SJCRH30 (cell line): ENCODE data around the gene AFF1. TPM values are rescaled to one million over a fixed set of nuclear protein-coding genes. Genes with fewer than 3 reads are reported as not detected.

Experiments
- DNase-seq, 2 experiments: peaks; one replicate each; pipeline ENCODE4 v3.0.0-alpha.2; 2015 to 2020
- H3K27ac ChIP-seq: fragments of 250-450 bp; sonication (Bioruptor Pico); 2 replicates; pipeline ENCODE4 v1.5.1; 2020; ENCODE audit warnings: mild to moderate bottlenecking, moderate library complexity
- H3K27me3 ChIP-seq: fragments of 250-450 bp; sonication (Bioruptor Pico); 2 replicates; pipeline ENCODE4 v1.5.1; 2020; ENCODE audit warnings: mild to moderate bottlenecking, moderate library complexity
- H3K36me3 ChIP-seq: fragments of 250-450 bp; sonication (Bioruptor Pico); 2 replicates; pipeline ENCODE4 v1.5.1; 2020; ENCODE audit warnings: mild to moderate bottlenecking, moderate library complexity
- H3K4me1 ChIP-seq: fragments of 250-450 bp; sonication (Bioruptor Pico); 2 replicates; pipeline ENCODE4 v1.5.1; 2020; ENCODE audit warnings: mild to moderate bottlenecking, moderate library complexity
- H3K4me3 ChIP-seq: fragments of 250-450 bp; sonication (Bioruptor Pico); 2 replicates; pipeline ENCODE4 v1.5.1; 2020; ENCODE audit warnings: mild to moderate bottlenecking, moderate library complexity
- H3K9me3 ChIP-seq: fragments of 250-450 bp; sonication (Bioruptor Pico); replicated peaks from 2 replicates; pipeline ENCODE4 v1.5.1; 2020; ENCODE audit warnings: mild to moderate bottlenecking, moderate library complexity
- total RNA-seq: library from RNA; depleted of rRNA; stranded (reverse); fragments of >200 nt; shearing (Covaris generic); gene quantifications from 2 replicates; pipeline ENCODE4 v1.2.3, GENCODE V29; 2014; rRNA removed

AFF1 gene, protein sequence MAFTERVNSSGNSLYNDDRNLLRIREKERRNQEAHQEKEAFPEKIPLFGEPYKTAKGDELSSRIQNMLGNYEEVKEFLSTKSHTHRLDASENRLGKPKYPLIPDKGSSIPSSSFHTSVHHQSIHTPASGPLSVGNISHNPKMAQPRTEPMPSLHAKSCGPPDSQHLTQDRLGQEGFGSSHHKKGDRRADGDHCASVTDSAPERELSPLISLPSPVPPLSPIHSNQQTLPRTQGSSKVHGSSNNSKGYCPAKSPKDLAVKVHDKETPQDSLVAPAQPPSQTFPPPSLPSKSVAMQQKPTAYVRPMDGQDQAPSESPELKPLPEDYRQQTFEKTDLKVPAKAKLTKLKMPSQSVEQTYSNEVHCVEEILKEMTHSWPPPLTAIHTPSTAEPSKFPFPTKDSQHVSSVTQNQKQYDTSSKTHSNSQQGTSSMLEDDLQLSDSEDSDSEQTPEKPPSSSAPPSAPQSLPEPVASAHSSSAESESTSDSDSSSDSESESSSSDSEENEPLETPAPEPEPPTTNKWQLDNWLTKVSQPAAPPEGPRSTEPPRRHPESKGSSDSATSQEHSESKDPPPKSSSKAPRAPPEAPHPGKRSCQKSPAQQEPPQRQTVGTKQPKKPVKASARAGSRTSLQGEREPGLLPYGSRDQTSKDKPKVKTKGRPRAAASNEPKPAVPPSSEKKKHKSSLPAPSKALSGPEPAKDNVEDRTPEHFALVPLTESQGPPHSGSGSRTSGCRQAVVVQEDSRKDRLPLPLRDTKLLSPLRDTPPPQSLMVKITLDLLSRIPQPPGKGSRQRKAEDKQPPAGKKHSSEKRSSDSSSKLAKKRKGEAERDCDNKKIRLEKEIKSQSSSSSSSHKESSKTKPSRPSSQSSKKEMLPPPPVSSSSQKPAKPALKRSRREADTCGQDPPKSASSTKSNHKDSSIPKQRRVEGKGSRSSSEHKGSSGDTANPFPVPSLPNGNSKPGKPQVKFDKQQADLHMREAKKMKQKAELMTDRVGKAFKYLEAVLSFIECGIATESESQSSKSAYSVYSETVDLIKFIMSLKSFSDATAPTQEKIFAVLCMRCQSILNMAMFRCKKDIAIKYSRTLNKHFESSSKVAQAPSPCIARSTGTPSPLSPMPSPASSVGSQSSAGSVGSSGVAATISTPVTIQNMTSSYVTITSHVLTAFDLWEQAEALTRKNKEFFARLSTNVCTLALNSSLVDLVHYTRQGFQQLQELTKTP
- total RNA-seq, result 15.3 and 16.1 TPM in 2 replicates

DNA sequence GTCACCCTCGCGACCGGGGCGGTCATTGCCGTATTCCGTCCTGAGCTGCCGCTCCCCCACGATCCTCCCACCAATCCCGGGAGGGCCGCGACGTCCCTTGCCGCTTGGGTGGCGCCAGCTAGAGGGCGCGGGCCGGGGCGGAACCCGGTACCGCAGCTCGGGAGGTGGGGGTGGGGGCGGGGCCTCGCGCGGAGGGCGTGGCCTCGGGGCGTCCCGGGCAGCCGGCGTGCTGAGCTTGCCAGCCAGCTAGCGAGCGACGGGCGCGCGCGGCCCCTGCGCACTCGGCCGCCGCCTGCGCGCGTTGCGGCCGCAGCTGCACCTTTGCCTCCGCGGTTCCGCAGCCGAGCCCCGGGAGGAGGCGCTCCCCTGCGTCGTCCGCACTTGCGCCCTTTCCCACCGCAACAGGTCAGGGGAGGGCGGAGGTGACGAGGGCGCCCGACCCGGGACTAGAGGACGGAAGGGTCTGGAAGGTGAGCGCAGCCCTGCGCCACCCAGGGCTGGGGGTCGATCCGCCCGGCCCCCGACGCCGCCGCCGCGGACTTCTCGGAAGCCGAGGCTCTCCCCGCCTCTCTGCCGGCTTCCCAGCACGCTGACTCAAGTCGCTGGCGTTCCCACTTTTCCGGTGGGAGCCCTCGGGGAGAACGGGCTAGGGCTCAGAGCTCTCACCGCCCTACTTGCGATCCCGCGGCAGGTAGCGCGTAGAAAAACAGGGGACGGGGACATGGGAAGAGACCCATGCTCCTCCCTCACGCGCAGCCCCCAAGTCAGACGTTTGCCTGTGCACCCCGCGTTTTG is at the start of gene AFF1:
AFF1 (plus strand) TSS at position 241 of the 795 bp plus-strand sequence. CDS start 13,523 bp downstream, outside the sequence.
- Histone ChIP-seq H3K27me3 (no peaks in the 10 kb centered on the region), H3K4me1 (no peaks in the 10 kb centered on the region; the same call in 1 of the 2 replicates), H3K36me3 (no peaks in the 10 kb centered on the region), H3K4me3 (peak within 1 kb of the TSS; percentile 96), H3K27ac (peak within 1 kb of the TSS; percentile 24), H3K9me3 (no peaks in the 10 kb centered on the region)
- peak; percentile 94 to 95 for DNase-seq

DNA sequence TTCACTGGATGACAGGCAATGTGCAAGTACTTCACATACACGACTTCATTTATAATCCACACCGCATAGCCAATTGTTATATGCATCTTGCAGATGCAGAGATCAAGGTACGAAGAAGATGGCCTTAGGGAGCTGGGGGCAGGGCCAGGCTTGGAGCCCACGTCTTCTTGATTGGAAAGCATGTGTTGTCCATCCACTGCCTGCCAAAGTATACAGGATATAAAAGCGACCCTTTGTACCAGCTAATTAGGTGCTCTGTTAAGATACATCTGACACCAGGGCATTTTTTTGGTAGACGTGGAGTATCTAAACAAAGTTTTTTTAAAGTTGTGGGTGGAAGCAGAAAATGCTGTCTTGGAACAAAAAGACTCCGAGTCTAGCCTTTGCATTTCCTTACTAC is 44.0 kb upstream of the AFF1 start:
- Histone ChIP-seq H3K4me1 (no peaks in the 10 kb centered on the region), H3K27me3 (no peaks in the 10 kb centered on the region), H3K36me3 (no peaks in the 10 kb centered on the region), H3K4me3 (no peak overlapping the region), H3K9me3 (no peaks in the 10 kb centered on the region), H3K27ac (no peak overlapping the region)
- DNase-seq, result peak in 1 of 2 experiments; percentile 20

DNA sequence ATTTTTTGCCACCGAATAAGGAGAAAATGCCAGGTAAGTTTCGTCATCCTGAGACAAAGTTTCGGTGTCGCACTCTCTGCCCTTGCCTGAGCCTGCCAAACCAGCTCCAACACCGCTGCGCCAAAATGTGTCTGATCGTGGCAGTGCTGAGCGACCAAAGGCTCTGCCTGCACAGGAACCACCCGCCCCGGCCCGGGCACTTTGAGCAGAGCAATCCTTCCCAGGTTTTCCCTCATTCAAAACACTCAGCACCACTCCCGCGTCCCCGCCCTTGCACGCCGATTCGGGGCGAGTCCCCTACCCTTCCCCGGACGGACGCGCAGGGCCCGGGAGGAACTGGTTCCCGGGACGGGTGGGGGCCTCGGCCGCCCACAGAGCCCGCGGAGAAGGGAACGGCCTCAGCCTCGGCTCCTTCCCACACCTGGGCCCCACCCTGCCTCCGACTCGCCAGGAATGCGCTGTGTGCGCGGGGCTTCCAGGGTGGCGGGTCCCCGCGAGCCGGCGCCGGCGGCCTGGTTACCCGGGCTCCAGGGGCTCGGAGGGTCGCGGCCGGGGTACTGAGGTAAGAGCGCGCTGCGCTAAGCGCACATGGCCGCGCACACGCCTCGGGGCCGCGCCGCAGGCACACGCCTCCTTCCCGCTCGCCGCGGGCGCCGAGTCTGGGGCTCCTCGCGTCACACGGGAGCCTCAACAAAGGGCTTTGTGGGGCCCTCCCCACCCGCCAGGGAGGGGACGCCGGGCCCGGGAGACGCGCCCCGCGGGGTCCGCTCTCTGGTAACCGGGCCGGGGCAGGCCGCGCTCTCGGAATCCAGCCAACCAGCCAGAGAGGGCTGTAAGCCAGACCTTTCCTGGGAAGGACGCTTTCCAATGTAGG is 42.8 kb upstream of the AFF1 start, which contains the start of gene C4orf36:
C4orf36 (minus strand) TSS at position 661 of the 874 bp plus-strand sequence. CDS start 902 bp downstream, outside the sequence.
- peak within 1 kb of the TSS; percentile 74 for H3K27ac ChIP-seq
- H3K9me3 ChIP-seq, result no peaks in the 10 kb centered on the region
- peak within 1 kb of the TSS; percentile 84 for H3K4me3 ChIP-seq
- DNase-seq, result peak; percentile 88 to 89
- no peaks in the 10 kb centered on the region for H3K4me1 ChIP-seq
- no peaks in the 10 kb centered on the region for H3K36me3 ChIP-seq
- H3K27me3 ChIP-seq, result no peaks in the 10 kb centered on the region

DNA sequence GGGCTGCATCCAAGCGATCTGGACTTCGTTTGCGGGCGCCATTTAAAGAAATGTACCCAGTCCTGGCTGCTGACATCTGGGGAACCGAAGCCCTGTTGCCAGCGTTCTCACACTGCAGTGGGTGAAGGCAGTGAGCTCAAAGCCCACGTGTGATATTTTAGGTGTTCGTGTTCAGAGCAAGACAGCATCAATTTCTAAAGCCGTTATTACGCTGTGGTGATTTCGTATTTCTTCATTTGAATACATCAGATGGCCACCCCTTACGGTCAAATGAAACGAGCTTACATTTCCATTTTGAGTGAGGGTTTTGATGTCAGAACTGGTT is 42.2 kb upstream of the AFF1 start:
- Histone ChIP-seq H3K9me3 (no peaks in the 10 kb centered on the region), H3K4me3 (peak overlapping the region; percentile 84), H3K4me1 (no peaks in the 10 kb centered on the region), H3K27ac (peak overlapping the region; percentile 74), H3K27me3 (no peaks in the 10 kb centered on the region), H3K36me3 (no peaks in the 10 kb centered on the region)
- no peak for DNase-seq

DNA sequence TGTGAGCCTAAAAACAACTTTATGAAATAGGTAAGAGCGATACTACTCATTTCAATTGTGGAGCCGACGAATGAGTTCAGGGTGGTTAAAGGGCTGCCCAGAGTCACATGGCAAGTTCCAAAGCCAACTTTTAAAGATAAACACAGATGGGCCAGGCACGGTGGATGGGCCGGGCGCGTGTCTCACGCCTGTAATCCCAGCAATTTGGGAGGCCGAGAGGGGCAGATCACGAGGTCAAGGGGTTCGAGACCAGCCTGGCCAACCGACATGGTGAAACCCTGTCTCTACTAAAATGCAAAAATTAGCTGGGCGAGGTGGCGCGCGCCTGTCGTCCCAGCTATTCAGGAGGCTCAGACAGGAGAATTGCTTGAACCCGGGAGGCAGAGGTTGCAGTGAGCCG is 41.7 kb upstream of the AFF1 start:
- Histone ChIP-seq H3K9me3 (no peaks in the 10 kb centered on the region), H3K27me3 (no peaks in the 10 kb centered on the region), H3K36me3 (no peaks in the 10 kb centered on the region), H3K4me3 (peak overlapping the region; percentile 84), H3K27ac (no peak overlapping the region; the same call in 1 of the 2 replicates), H3K4me1 (no peaks in the 10 kb centered on the region)
- DNase-seq, result peak; percentile 32 to 47

DNA sequence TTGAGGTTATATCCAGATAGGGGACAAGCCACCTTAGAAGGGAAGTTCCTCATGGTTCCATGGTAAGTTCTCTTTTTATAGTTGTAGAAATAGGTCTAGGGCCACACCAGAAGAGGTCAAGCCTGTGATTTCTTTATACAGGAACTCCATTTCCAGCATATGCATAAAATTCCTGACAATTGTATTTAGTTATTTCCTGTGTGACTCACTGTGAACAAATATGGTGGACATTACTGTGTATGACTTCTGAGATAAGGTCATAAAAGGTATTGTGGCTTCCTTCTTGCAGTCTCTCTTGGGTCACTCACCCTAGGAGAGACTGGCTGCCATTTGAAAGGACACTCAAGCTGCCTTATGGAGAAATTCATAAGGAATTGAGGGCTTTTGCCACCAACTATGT is 40.4 kb upstream of the AFF1 start:
- no peaks in the 10 kb centered on the region for H3K36me3 ChIP-seq
- H3K4me3 ChIP-seq, result no peak overlapping the region
- H3K4me1 ChIP-seq, result no peaks in the 10 kb centered on the region
- H3K9me3 ChIP-seq, result no peaks in the 10 kb centered on the region
- no peaks in the 10 kb centered on the region for H3K27me3 ChIP-seq
- no peak overlapping the region for H3K27ac ChIP-seq
- DNase-seq, result no peak

DNA sequence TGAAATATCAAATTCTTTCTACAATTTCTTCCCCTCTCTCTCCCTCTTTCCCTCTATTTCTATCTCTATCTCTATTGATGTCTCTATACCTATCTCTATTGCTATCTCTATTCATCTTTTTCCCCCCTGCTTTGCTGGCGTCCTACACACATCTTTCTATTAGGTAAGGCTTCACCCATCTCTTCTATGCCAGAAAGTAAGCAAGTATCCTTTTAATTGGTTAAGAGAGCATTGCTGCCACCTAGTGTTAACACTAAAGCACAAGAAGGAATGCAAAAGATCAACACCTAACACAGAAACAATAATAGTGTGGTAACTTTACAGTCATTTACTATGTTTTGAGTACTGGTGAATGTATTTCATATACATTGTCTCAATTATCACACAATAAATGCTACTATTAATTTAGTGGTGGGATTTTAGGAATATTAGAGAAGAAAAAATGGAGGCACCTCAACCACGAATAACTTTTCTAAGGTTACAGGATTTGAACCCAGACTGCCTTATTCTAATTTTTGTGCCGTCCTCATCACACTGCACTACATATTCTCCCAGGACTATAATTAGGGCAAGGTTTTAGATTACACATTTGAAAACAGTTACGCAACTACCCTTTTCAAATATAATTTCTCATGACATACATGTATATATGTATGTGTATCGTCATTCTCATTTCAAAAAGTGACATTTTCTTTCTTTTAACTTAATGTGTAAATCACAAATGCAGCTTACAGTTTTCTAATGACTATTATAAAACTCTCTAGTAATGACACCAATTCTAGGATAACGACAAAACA is 38.9 kb upstream of the AFF1 start:
- Histone ChIP-seq H3K4me3 (no peak overlapping the region), H3K36me3 (no peaks in the 10 kb centered on the region), H3K9me3 (no peaks in the 10 kb centered on the region), H3K4me1 (no peaks in the 10 kb centered on the region), H3K27ac (no peak overlapping the region), H3K27me3 (no peaks in the 10 kb centered on the region)
- DNase-seq, result peak; percentile 38 to 88

DNA sequence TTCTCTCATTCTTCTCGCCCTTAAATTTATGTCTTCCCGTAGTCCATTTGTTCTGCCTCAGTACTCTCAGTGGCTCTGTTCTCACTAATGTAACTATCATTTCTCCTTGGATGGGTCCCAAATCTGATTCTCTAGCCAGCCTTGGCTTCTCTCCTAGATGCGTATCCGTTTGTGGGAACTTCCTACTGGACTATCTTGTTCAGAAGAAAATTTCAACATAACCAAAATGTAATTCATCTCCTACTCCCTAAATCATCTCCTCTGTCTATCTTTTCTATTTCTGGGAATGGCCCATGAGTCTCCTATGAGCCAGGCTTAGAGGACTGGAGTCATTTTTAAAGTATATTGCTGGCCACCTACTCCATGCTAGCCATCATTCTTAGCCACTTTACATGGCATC is 38.2 kb upstream of the AFF1 start:
- no peaks in the 10 kb centered on the region for H3K27me3 ChIP-seq
- H3K9me3 ChIP-seq, result no peaks in the 10 kb centered on the region
- no peak overlapping the region for H3K4me3 ChIP-seq
- H3K36me3 ChIP-seq, result no peaks in the 10 kb centered on the region
- H3K4me1 ChIP-seq, result no peaks in the 10 kb centered on the region
- no peak for DNase-seq
- H3K27ac ChIP-seq, result no peak overlapping the region

DNA sequence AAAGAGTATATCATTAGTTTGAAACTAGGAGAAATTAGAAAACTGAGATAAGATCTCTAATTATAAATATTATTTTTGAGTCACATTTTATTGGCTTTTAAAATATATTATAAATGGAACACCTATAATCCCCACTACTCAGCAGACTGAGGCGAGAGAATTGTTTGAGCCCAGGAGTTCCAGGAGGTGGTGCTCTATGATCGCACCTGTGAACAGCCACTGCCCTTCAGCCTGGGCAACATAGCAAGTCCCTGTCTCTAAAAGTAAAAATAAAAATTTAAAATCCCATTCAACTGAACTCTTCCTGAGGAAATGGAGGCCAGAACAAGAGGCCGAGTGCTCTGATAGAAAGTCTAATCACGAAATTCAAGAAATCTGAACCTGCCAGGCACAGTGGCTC is 36.2 kb upstream of the AFF1 start:
- no peak overlapping the region for H3K4me3 ChIP-seq
- H3K27ac ChIP-seq, result no peak overlapping the region
- no peaks in the 10 kb centered on the region for H3K4me1 ChIP-seq
- no peaks in the 10 kb centered on the region for H3K27me3 ChIP-seq
- peak in 1 of 2 experiments; percentile 48 for DNase-seq
- H3K36me3 ChIP-seq, result no peaks in the 10 kb centered on the region
- H3K9me3 ChIP-seq, result no peaks in the 10 kb centered on the region; the same call in 1 of the 2 replicates

DNA sequence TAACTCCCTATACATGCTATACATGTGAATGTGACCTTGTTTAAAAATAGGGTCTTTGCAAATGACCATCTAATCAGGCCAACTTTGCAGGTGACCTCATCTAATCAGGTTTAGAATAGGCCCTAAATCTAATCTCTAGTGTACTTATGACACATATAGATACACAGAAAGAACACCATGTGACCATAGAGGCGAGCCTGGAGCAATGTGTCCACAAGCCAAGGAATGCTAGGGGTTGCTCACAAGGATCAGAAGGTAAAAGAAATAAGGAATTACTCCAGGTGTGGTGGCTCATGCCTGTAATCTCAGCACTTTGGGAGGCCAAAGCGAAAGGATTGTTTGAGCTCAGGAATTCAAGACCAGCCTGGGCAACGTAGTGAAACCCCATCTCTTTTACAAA is 32.9 kb upstream of the AFF1 start:
- Histone ChIP-seq H3K4me3 (no peak overlapping the region), H3K27me3 (no peaks in the 10 kb centered on the region), H3K4me1 (no peaks in the 10 kb centered on the region), H3K27ac (no peak overlapping the region), H3K9me3 (no peaks in the 10 kb centered on the region; the same call in 1 of the 2 replicates), H3K36me3 (no peaks in the 10 kb centered on the region)
- no peak for DNase-seq

DNA sequence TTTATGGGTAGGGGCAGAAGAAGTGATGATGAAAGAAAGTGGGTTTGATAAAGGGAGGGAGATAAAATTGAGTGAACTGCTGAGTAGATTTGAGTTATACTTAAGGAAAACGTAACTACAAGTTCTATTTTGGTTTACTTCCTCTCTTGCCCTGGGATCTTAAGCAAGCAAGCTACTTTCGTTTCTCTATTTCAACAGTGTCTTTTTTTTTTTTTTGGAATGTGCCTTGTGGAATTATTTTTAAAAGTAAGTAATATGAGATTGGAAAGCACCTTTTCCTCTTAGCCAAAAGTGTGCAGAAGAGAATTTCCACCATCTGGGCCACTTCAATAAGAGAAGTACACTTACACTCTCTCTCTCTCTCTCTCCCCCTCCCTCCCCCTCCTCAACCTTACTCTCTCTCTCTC is 26.6 kb upstream of the AFF1 start:
- DNase-seq, result no peak
- no peaks in the 10 kb centered on the region for H3K4me1 ChIP-seq
- no peaks in the 10 kb centered on the region for H3K36me3 ChIP-seq
- no peaks in the 10 kb centered on the region; the same call in 1 of the 2 replicates for H3K9me3 ChIP-seq
- no peak overlapping the region for H3K27ac ChIP-seq
- H3K27me3 ChIP-seq, result no peaks in the 10 kb centered on the region
- no peak overlapping the region for H3K4me3 ChIP-seq

DNA sequence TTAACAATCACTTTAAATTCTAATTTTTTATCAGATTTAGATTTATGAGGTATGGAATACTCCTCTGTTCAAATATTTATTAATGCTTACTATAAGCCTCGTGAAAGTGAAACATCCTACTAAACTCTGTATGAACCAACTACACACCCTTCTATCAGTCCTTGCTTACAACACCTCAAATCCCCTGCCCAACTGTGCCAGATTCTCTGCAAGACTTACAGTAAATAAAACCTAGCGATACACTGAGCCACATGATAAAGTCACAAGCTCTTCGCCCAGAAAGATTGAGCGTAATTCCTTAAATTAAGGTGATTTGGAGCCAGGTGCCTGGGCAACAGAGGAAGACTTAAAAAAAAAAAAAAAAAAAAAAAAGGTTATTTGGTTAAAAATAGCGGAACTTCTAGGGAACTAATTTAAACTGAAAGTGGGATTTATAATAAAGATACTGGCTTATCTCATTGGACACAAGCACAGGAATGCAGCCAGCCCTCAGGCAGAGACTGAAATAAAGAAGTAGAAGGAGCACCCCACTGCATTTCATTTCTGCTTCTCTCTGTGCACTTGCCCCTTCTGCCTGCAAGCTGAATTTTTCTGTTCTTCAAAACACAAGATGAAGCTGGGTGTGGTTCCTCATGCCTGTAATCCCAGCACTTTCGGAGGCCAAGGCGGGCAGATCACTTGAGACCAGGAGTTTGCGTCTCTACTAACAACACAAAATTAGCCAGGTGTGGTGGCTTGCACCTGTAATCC is 25.1 kb upstream of the AFF1 start:
- H3K27me3 ChIP-seq, result no peaks in the 10 kb centered on the region
- H3K4me3 ChIP-seq, result no peak overlapping the region
- H3K27ac ChIP-seq, result no peak overlapping the region
- H3K36me3 ChIP-seq, result no peaks in the 10 kb centered on the region
- no peaks in the 10 kb centered on the region for H3K4me1 ChIP-seq
- DNase-seq, result no peak
- no peaks in the 10 kb centered on the region for H3K9me3 ChIP-seq
